ENCODE results near the gene ARFGAP2. TPM values are rescaled to one million over a fixed set of nuclear protein-coding genes. Genes with fewer than 3 reads are reported as not detected.

ARFGAP2 gene
- total and polyA plus RNA-seq, 2 of the 8 experiments (the other 6 are each of a cell fraction or from before 2014, with no cell fraction given): 50.2 to 64.0 TPM

DNA sequence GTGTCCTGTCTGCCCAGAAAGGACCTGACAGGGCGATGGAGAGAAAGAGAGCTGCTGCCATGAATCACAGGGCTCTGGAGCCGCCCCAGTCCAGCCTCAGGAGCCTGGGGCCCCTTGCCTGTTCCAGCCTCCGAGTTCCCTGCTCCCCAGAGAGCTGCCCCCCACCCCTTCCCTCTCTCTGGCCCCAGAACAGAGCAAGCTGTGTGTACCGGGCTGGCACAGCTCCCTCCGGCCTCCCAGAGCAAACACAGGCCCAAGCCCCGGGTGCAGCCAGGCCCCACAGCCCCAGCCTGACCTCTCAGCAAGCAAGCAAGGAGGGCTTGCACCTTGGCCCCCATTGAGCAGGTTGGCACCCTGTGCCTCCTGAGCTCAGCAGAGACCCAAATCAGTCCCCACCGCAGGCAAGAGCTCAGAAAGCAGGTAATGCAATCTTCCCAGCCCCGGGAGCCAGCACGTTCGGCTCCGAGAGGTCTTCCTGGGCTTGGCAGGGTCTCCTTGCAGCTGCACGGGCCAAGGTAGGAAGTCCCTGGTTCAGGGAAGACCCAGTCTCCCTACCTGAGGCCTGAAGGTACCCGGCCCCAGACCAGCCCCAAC is 8.1 kb upstream of the ARFGAP2 start (continued):
- TF ChIP-seq POLR2A (IDR thresholded peaks at IDR 0.05; ENCODE audit: control extremely low read depth in 1 of 2, low read depth in 2 of 2, low read length in 2 of 2) (no peak), ZNF274 (IDR thresholded peaks at IDR 0.05; ENCODE audit: borderline replicate concordance, extremely low read depth, low read length) (no peak), NANOG (IDR thresholded peaks at IDR 0.05; ENCODE audit: insufficient read depth, low read depth, low read length, poor library complexity, severe bottlenecking) (no peak), RFX5 (IDR thresholded peaks at IDR 0.05; ENCODE audit: borderline replicate concordance, low read depth, low read length) (no peak), BRCA1 (IDR thresholded peaks at IDR 0.05; ENCODE audit: low read depth, low read length) (no peak), CREB1 (IDR thresholded peaks at IDR 0.05) (no peak), SP1 (IDR thresholded peaks at IDR 0.05; ENCODE audit: low read depth, low read length) (no peak), POU5F1 (IDR thresholded peaks at IDR 0.05; ENCODE audit: low read depth, low read length) (no peak), SUZ12 (IDR thresholded peaks at IDR 0.05; ENCODE audit: low read length) (no peak), CBX8 (IDR thresholded peaks at IDR 0.05; ENCODE audit: borderline replicate concordance, low read depth, low read length) (no peak), RAD21 (IDR thresholded peaks at IDR 0.05 in 1 of 2, conservative IDR thresholded peaks at IDR 0.05 in 1 of 2; ENCODE audit: low read depth in 2 of 2, low read length in 2 of 2) (no peak), POLR2AphosphoS5 (IDR thresholded peaks at IDR 0.05; ENCODE audit: low read depth, low read length) (no peak)
